ENCODE results near the gene STARD9. TPM values are rescaled to one million over a fixed set of nuclear protein-coding genes. Genes with fewer than 3 reads are reported as not detected.

The STARD9 gene
- total and polyA plus RNA-seq, 2 of the 13 experiments (the other 11 are each of a cell fraction or from before 2014, with no cell fraction given) = 5.3 to 7.5 TPM

DNA sequence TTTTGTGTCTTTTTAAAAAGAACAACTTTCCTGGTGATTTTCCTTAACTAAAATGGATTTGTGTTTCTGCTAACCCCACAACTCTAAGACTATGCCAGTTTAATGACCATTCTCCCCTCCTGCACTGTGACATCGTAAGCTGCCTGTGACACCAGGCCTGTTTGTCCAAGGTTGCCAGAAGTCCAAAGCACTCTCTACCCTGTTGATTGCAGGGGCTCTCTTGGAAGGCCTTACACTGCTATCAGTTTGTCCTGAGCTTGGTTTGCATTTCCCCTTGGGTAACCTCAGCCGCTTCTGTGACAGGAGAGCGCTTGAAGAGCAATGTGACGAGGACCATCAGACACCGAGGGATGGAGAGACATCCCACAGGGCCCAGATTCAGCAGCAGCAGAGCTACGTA is 105.7 kb downstream of the STARD9 start:
- H3K79me2 ChIP-seq (ENCODE audit: insufficient read depth, low read length) = no peaks in the 10 kb centered on the region
- no peak for DNase-seq (ENCODE audit: low spot score)
- intact Hi-C loops (cut with micrococcal nuclease; ENCODE audit: unreplicated experiment) (no loop called here), in situ Hi-C loops (cut with HindIII; ENCODE audit: extremely low pct_ligation_motif_present, low pct_unique_long_range_greater_than_20kb) (no loop called here)
- no TSS peak for BruUV-seq (replicated peaks)
- H3K4me2 ChIP-seq (ENCODE audit: low read depth, low read length) = no peak overlapping the region
- H3K9ac ChIP-seq (ENCODE audit: insufficient read depth, low read depth, low read length) = no peak overlapping the region
- ChIA-PET CTCF (ENCODE audit: low intra/inter-chr PET ratio, low total read pairs) (no interaction called here), POLR2A (no interaction called here)
- H2AFZ ChIP-seq (ENCODE audit: low read length) = no peak overlapping the region
- ATAC-seq = no peak
- H3K27ac ChIP-seq (ENCODE audit: extremely low read length, insufficient read depth, low read length) = no peak overlapping the region
- no peaks in the 10 kb centered on the region for H4K20me1 ChIP-seq (ENCODE audit: insufficient read depth, low read length)
- peaks cover 17 to 50% of the 10 kb centered on the region in 2 experiments for H3K36me3 ChIP-seq (replicated peaks in 1 of 2; ENCODE audit: control insufficient read depth in 1 of 2, insufficient read depth in 2 of 2, low read length in 2 of 2)
- H3K9me3 ChIP-seq (ENCODE audit: low read length) = no peaks in the 10 kb centered on the region
- H3K27me3 ChIP-seq (ENCODE audit: control insufficient read depth in 1 of 2, insufficient read depth in 2 of 2, low read length in 2 of 2) = no peaks in the 10 kb centered on the region
- TF ChIP-seq BHLHE40 (IDR thresholded peaks at IDR 0.05; ENCODE audit: low read length) = no peak
- TF ChIP-seq, protein P1, sequence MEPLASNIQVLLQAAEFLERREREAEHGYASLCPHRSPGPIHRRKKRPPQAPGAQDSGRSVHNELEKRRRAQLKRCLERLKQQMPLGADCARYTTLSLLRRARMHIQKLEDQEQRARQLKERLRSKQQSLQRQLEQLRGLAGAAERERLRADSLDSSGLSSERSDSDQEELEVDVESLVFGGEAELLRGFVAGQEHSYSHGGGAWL (CRISPR knock-in tag; IDR thresholded peaks at IDR 0.05) = no peak
- TF ChIP-seq SALL1 (CRISPR knock-in tag; IDR thresholded peaks at IDR 0.05) = no peak
- no peak for TF ChIP-seq GFI1 (CRISPR knock-in tag; IDR thresholded peaks at IDR 0.05; ENCODE audit: borderline replicate concordance)
- no peak for TF ChIP-seq ZNF781 (CRISPR knock-in tag; IDR thresholded peaks at IDR 0.05; ENCODE audit: borderline replicate concordance, not compliant biosample characterization)
- FAIRE-seq = no peak
- WGBS (ENCODE audit: low lambda C conversion rate) = 94% methylated on average over 6 of the region's 6 CpGs
- H3K4me3 ChIP-seq (replicated peaks in 1 of 3; ENCODE audit: insufficient read depth in 1 of 3, low read depth in 2 of 3, low read length in 3 of 3) = no peak overlapping the region
- no peaks in the 10 kb centered on the region for H3K4me1 ChIP-seq (ENCODE audit: insufficient read depth, low read length)

DNA sequence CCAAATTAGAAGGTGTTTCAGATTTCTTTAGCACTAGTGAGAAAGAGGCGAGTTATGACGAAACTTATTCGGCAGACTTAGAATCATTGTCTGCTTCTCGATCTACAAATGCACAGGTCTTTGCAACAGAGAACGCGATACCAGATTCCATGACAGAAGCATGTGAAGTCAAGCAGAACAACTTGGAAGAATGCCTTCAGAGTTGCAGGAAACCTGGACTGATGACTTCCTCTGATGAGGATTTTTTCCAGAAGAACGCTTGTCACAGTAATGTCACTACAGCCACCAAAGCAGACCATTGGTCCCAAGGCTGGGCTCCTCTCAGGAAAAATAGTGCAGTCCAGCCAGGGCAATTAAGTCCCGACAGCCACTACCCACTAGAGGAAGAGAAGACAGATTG is 110.9 kb downstream of the STARD9 start:
- no peaks in the 10 kb centered on the region for H3K79me2 ChIP-seq (ENCODE audit: insufficient read depth, low read length)
- ChIA-PET CTCF (ENCODE audit: low intra/inter-chr PET ratio, low total read pairs) (no interaction called here), POLR2A (no interaction called here)
- WGBS (ENCODE audit: low lambda C conversion rate) = 98% methylated on average over 8 of the region's 8 CpGs
- peaks cover 14 to 52% of the 10 kb centered on the region in 2 experiments for H3K36me3 ChIP-seq (replicated peaks in 1 of 2; ENCODE audit: control insufficient read depth in 1 of 2, insufficient read depth in 2 of 2, low read length in 2 of 2)
- no peaks in the 10 kb centered on the region for H4K20me1 ChIP-seq (ENCODE audit: insufficient read depth, low read length)
- TF ChIP-seq, protein P2, sequence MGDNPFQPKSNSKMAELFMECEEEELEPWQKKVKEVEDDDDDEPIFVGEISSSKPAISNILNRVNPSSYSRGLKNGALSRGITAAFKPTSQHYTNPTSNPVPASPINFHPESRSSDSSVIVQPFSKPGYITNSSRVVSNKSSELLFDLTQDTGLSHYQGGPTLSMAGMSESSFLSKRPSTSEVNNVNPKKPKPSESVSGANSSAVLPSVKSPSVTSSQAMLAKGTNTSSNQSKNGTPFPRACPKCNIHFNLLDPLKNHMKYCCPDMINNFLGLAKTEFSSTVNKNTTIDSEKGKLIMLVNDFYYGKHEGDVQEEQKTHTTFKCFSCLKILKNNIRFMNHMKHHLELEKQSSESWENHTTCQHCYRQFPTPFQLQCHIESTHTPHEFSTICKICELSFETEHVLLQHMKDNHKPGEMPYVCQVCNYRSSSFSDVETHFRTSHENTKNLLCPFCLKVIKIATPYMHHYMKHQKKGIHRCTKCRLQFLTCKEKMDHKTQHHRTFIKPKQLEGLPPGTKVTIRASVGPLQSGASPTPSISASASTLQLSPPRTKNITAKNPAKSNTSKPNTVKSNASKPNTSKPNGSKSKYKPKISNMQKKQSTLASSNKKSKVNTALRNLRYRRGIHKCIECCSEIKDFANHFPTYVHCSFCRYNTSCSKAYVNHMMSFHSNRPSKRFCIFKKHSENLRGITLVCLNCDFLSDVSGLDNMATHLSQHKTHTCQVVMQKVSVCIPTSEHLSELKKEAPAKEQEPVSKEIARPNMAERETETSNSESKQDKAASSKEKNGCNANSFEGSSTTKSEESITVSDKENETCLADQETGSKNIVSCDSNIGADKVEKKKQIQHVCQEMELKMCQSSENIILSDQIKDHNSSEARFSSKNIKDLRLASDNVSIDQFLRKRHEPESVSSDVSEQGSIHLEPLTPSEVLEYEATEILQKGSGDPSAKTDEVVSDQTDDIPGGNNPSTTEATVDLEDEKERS (CRISPR knock-in tag; IDR thresholded peaks at IDR 0.05) = no peak
- TF ChIP-seq PHF21A (CRISPR knock-in tag; IDR thresholded peaks at IDR 0.05) (no peak), RFX5 (IDR thresholded peaks at IDR 0.05; ENCODE audit: low read depth, low read length) (no peak), ADNP (CRISPR knock-in tag; IDR thresholded peaks at IDR 0.05) (no peak), MED13 (CRISPR knock-in tag; IDR thresholded peaks at IDR 0.05) (no peak), MBNL3 (CRISPR knock-in tag; conservative IDR thresholded peaks at IDR 0.05) (no peak), ZNF644 (CRISPR knock-in tag; IDR thresholded peaks at IDR 0.05; ENCODE audit: low read depth) (no peak), SMYD3 (CRISPR knock-in tag; IDR thresholded peaks at IDR 0.05) (no peak), ZNF549 (CRISPR knock-in tag; IDR thresholded peaks at IDR 0.05) (no peak), FOXM1 (CRISPR knock-in tag; IDR thresholded peaks at IDR 0.05) (no peak), DR1 (CRISPR knock-in tag; IDR thresholded peaks at IDR 0.05) (no peak), PHF20 (CRISPR knock-in tag; IDR thresholded peaks at IDR 0.05) (no peak), ZNF772 (CRISPR knock-in tag; IDR thresholded peaks at IDR 0.05) (no peak), ZNF737 (CRISPR knock-in tag; IDR thresholded peaks at IDR 0.05; ENCODE audit: borderline replicate concordance) (no peak)
- H3K4me2 ChIP-seq (ENCODE audit: low read depth, low read length) = no peak overlapping the region
- ATAC-seq (no peak), DNase-seq (ENCODE audit: low spot score) (no peak), FAIRE-seq (no peak)
- H3K4me3 ChIP-seq (replicated peaks in 1 of 3; ENCODE audit: insufficient read depth in 1 of 3, low read depth in 2 of 3, low read length in 3 of 3) = no peak overlapping the region
- BruUV-seq (replicated peaks) = no TSS peak
- in situ Hi-C loops (cut with HindIII; ENCODE audit: extremely low pct_ligation_motif_present, low pct_unique_long_range_greater_than_20kb) = no loop called here
- H3K27me3 ChIP-seq (ENCODE audit: control insufficient read depth in 1 of 2, insufficient read depth in 2 of 2, low read length in 2 of 2) = no peaks in the 10 kb centered on the region
- no peak overlapping the region for H3K27ac ChIP-seq (ENCODE audit: extremely low read length, insufficient read depth, low read length)
- intact Hi-C loops (cut with micrococcal nuclease; ENCODE audit: unreplicated experiment) = no loop called here
- no peak overlapping the region for H3K9ac ChIP-seq (ENCODE audit: insufficient read depth, low read depth, low read length)
- H2AFZ ChIP-seq (ENCODE audit: low read length) = no peak overlapping the region
- no peaks in the 10 kb centered on the region for H3K9me3 ChIP-seq (ENCODE audit: low read length)
- H3K4me1 ChIP-seq (ENCODE audit: insufficient read depth, low read length) = no peaks in the 10 kb centered on the region
